Naive thymus-derived CD8-positive, alpha-beta T cell (primary cell): ENCODE data around the gene GSK3B. TPM values are rescaled to one million over a fixed set of nuclear protein-coding genes. Genes with fewer than 3 reads are reported as not detected.

Source experiments
- ATAC-seq, 2 donors: fragments of 150-1000 bp; cut with Tn5 transposase in 1 of 2; sonication (Bioruptor Pico), chemical (Tn5 transposase) in 1 of 2; 1 replicate in 1 of 2; 2 replicates in 1 of 2; pipeline ENCODE4 v1.10.0; 2021; ENCODE audit warnings: mild to moderate bottlenecking in 2 of 2, moderate library complexity in 2 of 2
- POLR2A ChIA-PET: fragments of 350-600 bp; sonication (Branson Sonifier 250); formaldehyde crosslinking; loops from one replicate; lab custom pipeline; 2021; ENCODE audit warnings: antibody characterized with exemption; lab: Charles Lee
- DNase-seq, 10 donors: peaks; one replicate each; pipeline versions ENCODE4 v3.0.0 to v3.0.0-alpha.2; 2020 to 2022
- H3K27ac Mint-ChIP-seq, 10 donors: one replicate each; pipeline ENCODE4 v1.8.0; 2020 to 2022; ENCODE audit warnings: mild to moderate bottlenecking in 10 of 10, mixed read lengths in 10 of 10, moderate library complexity in 4 of 10, inconsistent platforms in 1 of 10
- H3K27me3 Mint-ChIP-seq, 5 donors: one replicate each; pipeline ENCODE4 v1.8.0; 2021 to 2022; ENCODE audit warnings: mixed read lengths in 5 of 5
- H3K36me3 Mint-ChIP-seq, 3 donors: one replicate each; pipeline ENCODE4 v1.8.0; 2020 to 2022; ENCODE audit warnings: mixed read lengths in 3 of 3, mild to moderate bottlenecking in 2 of 3, inconsistent platforms in 1 of 3
- H3K4me1 Mint-ChIP-seq, 4 donors: one replicate each; pipeline ENCODE4 v1.8.0; 2021 to 2022; ENCODE audit warnings: mixed read lengths in 4 of 4
- H3K4me3 Mint-ChIP-seq, 10 donors: one replicate each; pipeline ENCODE4 v1.8.0; 2020 to 2022; ENCODE audit warnings: mild to moderate bottlenecking in 10 of 10, mixed read lengths in 10 of 10, moderate library complexity in 6 of 10, inconsistent platforms in 1 of 10
- H3K9me3 Mint-ChIP-seq, 9 donors: one replicate each; pipeline ENCODE4 v1.8.0; 2020 to 2022; ENCODE audit warnings: mixed read lengths in 9 of 9, mild to moderate bottlenecking in 3 of 9, inconsistent platforms in 1 of 9, moderate library complexity in 1 of 9
- polyA plus RNA-seq, 3 donors: library from polyadenylated mRNA; unstranded; fragments of 300-500 nt; fragmentation: Illumina TruSeq; gene quantifications; one replicate each; pipeline ENCODE4 v1.2.3, GENCODE V29; 2021
- total RNA-seq, 8 experiments: library from RNA in 2 of 8; stranded (reverse) in 2 of 8; gene quantifications; one replicate each; pipeline ENCODE4 v1.2.3 and lab custom pipeline; 2021 to 2026

Gene GSK3B
- total and polyA plus RNA-seq, 5 experiments from 2014 or later, result 12.7 to 38.5 (median 14.1) TPM

- DNase-seq (no peak), ATAC-seq (no peak)
- Mint-ChIP-seq H3K36me3 (no peaks in the 10 kb centered on the region), H3K4me1 (peaks cover 1 to 2% (median 1%) of the 10 kb centered on the region in 4 donors), H3K9me3 (no peaks in the 10 kb centered on the region), H3K4me3 (no peak overlapping the region), H3K27me3 (peaks cover 0 to 8% (median 2%) of the 10 kb centered on the region in 5 donors), H3K27ac (peak overlapping the region in 1 of 10 donors; percentile 15)
- POLR2A ChIA-PET, result no interaction called here
These were observed 278.5 kb downstream of the GSK3B start for GRCh38 chr3:119815716-119816115.

DNA sequence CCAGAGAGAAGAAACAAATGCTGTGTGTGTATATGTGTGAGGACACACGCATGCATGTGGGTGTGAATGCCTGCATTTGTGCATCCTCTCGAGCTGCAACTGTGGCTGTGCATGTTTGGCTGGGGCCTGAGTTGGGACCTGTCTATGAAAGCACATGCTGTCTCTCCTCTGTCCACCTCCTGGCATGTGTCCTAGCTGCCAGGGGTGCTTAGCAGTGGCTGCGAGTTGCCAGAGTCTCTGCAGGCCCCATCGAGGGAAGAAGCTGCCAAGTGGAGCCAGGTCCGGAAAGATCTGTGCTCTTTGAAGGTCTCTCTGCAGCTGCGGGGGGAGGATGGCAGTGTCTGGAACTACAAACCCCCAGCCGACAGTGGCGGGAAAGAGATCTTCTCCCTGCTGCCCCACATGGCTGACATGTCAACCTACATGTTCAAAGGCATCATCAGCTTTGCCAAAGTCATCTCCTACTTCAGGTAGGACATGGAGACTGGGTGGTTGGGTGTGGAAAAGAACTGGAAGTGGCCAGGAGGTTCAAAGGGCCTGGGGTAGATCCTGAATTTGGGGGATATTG, 281.7 kb downstream of the GSK3B start:
- no peak overlapping the region for H3K4me3 Mint-ChIP-seq
- no peaks in the 10 kb centered on the region for H3K9me3 Mint-ChIP-seq
- H3K27me3 Mint-ChIP-seq, result peaks cover 0 to 8% (median under 1%) of the 10 kb centered on the region in 5 donors
- H3K4me1 Mint-ChIP-seq, result peaks cover 7 to 13% (median 11%) of the 10 kb centered on the region in 4 donors
- ATAC-seq, result no peak
- DNase-seq, result no peak
- no peaks in the 10 kb centered on the region for H3K36me3 Mint-ChIP-seq
- peak overlapping the region in 1 of 10 donors; percentile 21 for H3K27ac Mint-ChIP-seq
- POLR2A ChIA-PET, result no interaction called here

- Mint-ChIP-seq H3K9me3 (no peaks in the 10 kb centered on the region), H3K36me3 (no peaks in the 10 kb centered on the region)
- POLR2A ChIA-PET, result interaction anchor here (1.1 to 2.0 kb wide), 3 partner anchors 82 to 285 kb away, joined by 3 to 7 read pairs (median 4); partner anchors contain the start of genes COX17 and GSK3B
These were observed 284.2 kb downstream of the GSK3B start for GRCh38 chr3:119810018-119810435.

DNA sequence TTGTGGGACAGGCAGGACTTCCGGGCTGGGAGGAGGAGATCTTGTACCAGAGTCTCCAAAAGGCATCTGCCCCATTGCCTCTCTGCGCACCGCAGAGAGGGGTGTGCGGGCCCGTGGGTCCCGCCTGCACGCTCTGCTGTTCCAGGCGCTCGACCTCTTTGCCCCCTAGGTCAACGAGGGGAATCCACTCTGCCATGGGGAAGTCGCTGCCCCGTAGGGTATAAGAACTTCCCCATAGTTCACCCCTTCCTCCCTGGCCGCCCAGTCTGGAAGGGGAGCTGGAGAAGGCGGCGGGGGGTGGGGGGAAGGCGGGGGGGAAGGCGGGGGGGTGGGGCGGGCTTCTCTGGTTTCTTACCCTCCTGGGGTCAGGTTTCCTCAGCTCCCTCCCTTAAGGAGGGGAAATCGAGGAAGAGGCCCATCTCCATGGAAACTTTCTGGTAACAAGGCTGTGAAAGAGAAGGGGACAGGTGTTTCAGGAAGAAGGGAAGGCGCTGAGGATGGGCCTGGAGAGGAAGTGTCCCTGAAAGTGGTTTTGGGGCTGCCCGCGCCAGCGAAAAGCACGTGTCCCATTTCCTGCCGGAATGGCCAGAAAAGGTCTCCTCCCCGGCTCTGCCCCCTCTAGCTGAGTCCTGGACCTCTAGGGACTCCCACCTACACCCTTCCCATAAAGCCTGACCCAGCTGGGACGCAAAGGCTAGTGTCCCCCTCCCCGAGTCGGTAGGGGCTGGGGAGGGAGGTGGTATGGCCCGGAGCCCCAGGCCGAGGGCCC, 284.8 kb downstream of the GSK3B start:
- H3K27ac Mint-ChIP-seq, result peak overlapping the region in 6 of 10 donors; percentile 15 to 89 (median 77)
- POLR2A ChIA-PET, result interaction anchor here (1.1 to 2.0 kb wide), 3 partner anchors 82 to 286 kb away, joined by 3 to 7 read pairs (median 4); partner anchors contain the start of genes COX17 and GSK3B
- no peaks in the 10 kb centered on the region for H3K9me3 Mint-ChIP-seq
- no peak for DNase-seq
- H3K4me3 Mint-ChIP-seq, result peak overlapping the region; percentile 69 to 92 (median 90)
- H3K4me1 Mint-ChIP-seq, result peaks cover 9 to 13% (median 11%) of the 10 kb centered on the region in 4 donors
- peaks cover 0 to 3% (median 0%) of the 10 kb centered on the region in 5 donors for H3K27me3 Mint-ChIP-seq
- peak in 1 of 2 donors; percentile 14 for ATAC-seq
- H3K36me3 Mint-ChIP-seq, result no peaks in the 10 kb centered on the region

More at GRCh38 chr3:119810018-119810435, 284.2 kb downstream of the GSK3B start:
- peak overlapping the region; percentile 79 to 92 (median 90) for H3K4me3 Mint-ChIP-seq
- peaks cover 0 to 8% (median 0%) of the 10 kb centered on the region in 5 donors for H3K27me3 Mint-ChIP-seq
- peak; percentile 93 to 94 for ATAC-seq
- DNase-seq, result peak; percentile 18 to 79 (median 39)
- H3K4me1 Mint-ChIP-seq, result peaks cover 10 to 13% (median 11%) of the 10 kb centered on the region in 4 donors
- H3K27ac Mint-ChIP-seq, result peak overlapping the region; percentile 67 to 91 (median 87)

GRCh38 chr3:119808843-119809242, 285.4 kb downstream of the GSK3B start:
- POLR2A ChIA-PET, result interaction anchor here (1.1 to 2.0 kb wide), 2 partner anchors 286 kb away, joined by 3 to 7 read pairs; partner anchors contain the start of gene GSK3B
- ATAC-seq (no peak), DNase-seq (no peak)
- peaks cover 0 to 2% (median 0%) of the 10 kb centered on the region in 5 donors for H3K27me3 Mint-ChIP-seq
- H3K9me3 Mint-ChIP-seq, result no peaks in the 10 kb centered on the region
- H3K4me1 Mint-ChIP-seq, result peaks cover 9 to 13% (median 11%) of the 10 kb centered on the region in 4 donors
- no peaks in the 10 kb centered on the region for H3K36me3 Mint-ChIP-seq
- peak overlapping the region in 7 of 10 donors; percentile 8 to 82 (median 57) for H3K27ac Mint-ChIP-seq
- peak overlapping the region; percentile 39 to 83 (median 58) for H3K4me3 Mint-ChIP-seq

GRCh38 chr3:119808244-119808643, 286.0 kb downstream of the GSK3B start:
- peak overlapping the region in 6 of 10 donors; percentile 26 to 82 (median 62) for H3K27ac Mint-ChIP-seq
- peak overlapping the region in 9 of 10 donors; percentile 39 to 83 (median 60) for H3K4me3 Mint-ChIP-seq
- no peak for DNase-seq
- no peak for ATAC-seq
- H3K4me1 Mint-ChIP-seq, result peaks cover 9 to 13% (median 11%) of the 10 kb centered on the region in 4 donors
- POLR2A ChIA-PET, result interaction anchor here (1.1 kb wide), 1 partner anchor 287 kb away, joined by 3 read pairs; no protein-coding TSS in a partner anchor
- H3K27me3 Mint-ChIP-seq, result peaks cover 0 to 2% (median 0%) of the 10 kb centered on the region in 5 donors
- no peaks in the 10 kb centered on the region for H3K9me3 Mint-ChIP-seq
- H3K36me3 Mint-ChIP-seq, result no peaks in the 10 kb centered on the region

DNA sequence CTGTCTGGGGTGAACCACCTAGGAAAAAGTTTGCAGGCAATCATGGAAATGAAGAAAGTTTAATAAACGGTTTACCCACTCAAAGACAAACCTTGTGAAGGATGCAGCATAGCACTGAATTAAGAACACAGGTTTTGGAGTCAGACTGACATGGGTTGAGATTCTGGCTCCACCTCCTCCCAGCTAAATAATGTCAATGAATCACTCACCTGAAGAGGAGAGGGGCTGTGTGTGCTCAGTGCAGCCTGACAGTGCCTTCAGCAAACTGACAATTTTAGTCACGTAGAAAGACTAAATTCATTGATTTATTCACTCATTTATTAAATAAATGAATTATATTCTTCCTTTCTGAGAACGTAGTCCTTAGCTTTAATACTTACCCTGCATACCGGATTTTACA, 293.4 kb downstream of the GSK3B start:
- no peak overlapping the region for H3K4me3 Mint-ChIP-seq
- no peaks in the 10 kb centered on the region for H3K4me1 Mint-ChIP-seq
- no peak overlapping the region for H3K27ac Mint-ChIP-seq
- no peaks in the 10 kb centered on the region for H3K36me3 Mint-ChIP-seq
- no peak for DNase-seq
- no peak for ATAC-seq
- POLR2A ChIA-PET, result no interaction called here
- peaks cover 4 to 17% (median 7%) of the 10 kb centered on the region in 5 donors for H3K27me3 Mint-ChIP-seq
- no peaks in the 10 kb centered on the region for H3K9me3 Mint-ChIP-seq

GRCh38 chr3:119796785-119797184, 297.5 kb downstream of the GSK3B start:
- POLR2A ChIA-PET, result no interaction called here
- Mint-ChIP-seq H3K27ac (peak overlapping the region in 1 of 10 donors; percentile 64), H3K4me1 (no peaks in the 10 kb centered on the region), H3K36me3 (no peaks in the 10 kb centered on the region), H3K9me3 (no peaks in the 10 kb centered on the region), H3K4me3 (no peak overlapping the region), H3K27me3 (peaks cover 4 to 21% (median 8%) of the 10 kb centered on the region in 5 donors)
- no peak for ATAC-seq
- no peak for DNase-seq

DNA sequence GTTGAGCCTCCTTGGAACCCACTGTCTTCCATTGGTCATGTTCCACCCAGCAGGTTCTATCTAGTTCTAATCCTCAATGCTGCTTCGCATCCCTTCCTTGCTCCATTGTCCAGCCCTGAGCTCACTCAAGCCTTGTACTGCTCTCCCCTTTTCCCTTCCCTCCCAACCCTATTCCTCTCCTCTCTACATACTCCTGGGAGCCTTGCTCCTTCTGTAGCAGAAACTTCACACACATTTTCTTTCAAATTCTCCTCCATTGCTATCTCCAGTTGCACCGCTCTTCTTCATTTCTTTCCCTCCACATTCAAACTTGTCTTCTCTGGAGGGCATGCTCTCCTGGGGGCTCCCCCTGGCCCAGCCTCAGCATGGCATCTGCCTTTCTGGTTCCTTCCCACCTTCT, 297.9 kb downstream of the GSK3B start:
- ATAC-seq (no peak), DNase-seq (no peak)
- no peaks in the 10 kb centered on the region for H3K4me1 Mint-ChIP-seq
- peaks cover 4 to 17% (median 8%) of the 10 kb centered on the region in 5 donors for H3K27me3 Mint-ChIP-seq
- H3K9me3 Mint-ChIP-seq, result no peaks in the 10 kb centered on the region
- no peak overlapping the region for H3K4me3 Mint-ChIP-seq
- peak overlapping the region in 1 of 10 donors; percentile 64 for H3K27ac Mint-ChIP-seq
- POLR2A ChIA-PET, result no interaction called here
- H3K36me3 Mint-ChIP-seq, result no peaks in the 10 kb centered on the region

DNA sequence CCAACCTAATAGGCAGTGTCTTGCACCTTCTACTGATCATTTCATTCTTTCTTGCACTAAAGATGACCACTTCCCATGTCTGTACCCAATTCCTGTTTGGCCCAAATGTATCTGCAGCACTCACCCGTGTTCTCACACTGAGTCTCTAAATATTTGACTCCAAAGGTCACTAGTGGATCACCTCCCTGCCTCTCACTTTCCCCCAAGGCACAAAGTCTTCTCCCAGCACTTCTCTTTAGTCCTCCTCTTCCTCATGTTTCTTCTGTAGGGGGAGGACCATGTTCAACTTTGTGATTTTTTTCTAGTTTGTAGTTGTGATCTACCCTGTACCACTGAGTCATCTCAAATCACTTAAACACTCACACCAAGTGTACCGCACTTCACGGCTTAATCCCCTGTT, 298.4 kb downstream of the GSK3B start:
- ATAC-seq (no peak), DNase-seq (no peak)
- peak overlapping the region in 1 of 10 donors; percentile 14 for H3K27ac Mint-ChIP-seq
- no peak overlapping the region for H3K4me3 Mint-ChIP-seq
- POLR2A ChIA-PET, result no interaction called here
- H3K27me3 Mint-ChIP-seq, result peaks cover 0 to 16% (median 8%) of the 10 kb centered on the region in 5 donors
- no peaks in the 10 kb centered on the region for H3K36me3 Mint-ChIP-seq
- no peaks in the 10 kb centered on the region for H3K4me1 Mint-ChIP-seq
- H3K9me3 Mint-ChIP-seq, result no peaks in the 10 kb centered on the region

DNA sequence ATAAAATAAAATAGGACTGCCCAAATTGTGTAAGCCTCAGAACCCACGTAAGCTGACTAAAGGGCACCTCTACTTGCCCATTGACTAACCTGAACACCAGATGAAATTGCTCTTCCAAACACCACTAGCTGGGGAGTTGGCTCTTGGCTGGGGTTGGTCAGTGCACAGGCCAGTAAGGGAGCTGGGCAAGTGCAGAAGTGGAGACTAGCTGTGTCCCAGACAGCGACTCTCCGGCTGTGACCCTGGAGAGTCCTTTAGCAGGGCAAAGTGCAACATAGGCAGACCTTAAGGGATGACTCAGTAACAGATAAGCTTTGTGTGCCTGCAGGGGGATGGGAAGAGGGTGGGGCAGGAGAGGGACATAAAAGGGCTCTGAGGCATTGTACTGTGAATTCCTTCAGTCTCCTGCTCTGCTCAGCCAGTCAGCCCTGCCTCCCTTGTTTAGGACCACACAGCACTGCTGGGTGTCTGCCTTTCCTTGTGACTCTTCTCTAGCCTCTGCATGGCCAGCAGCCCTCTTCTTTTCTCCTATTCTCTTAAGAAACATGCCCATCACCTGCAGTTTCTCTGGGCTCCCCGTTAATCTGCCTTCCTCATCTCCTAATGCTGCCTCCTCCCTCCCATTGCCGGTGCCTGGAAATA, 299.2 kb downstream of the GSK3B start:
- H3K36me3 Mint-ChIP-seq, result no peaks in the 10 kb centered on the region
- no peaks in the 10 kb centered on the region for H3K4me1 Mint-ChIP-seq
- no peaks in the 10 kb centered on the region for H3K9me3 Mint-ChIP-seq
- H3K27me3 Mint-ChIP-seq, result peaks cover 0 to 16% (median 7%) of the 10 kb centered on the region in 5 donors
- no peak for ATAC-seq
- no peak for DNase-seq
- H3K27ac Mint-ChIP-seq, result peak overlapping the region in 2 of 10 donors; percentile 6 to 14
- POLR2A ChIA-PET, result no interaction called here
- no peak overlapping the region for H3K4me3 Mint-ChIP-seq

- Mint-ChIP-seq H3K4me1 (no peaks in the 10 kb centered on the region), H3K9me3 (no peaks in the 10 kb centered on the region), H3K36me3 (no peaks in the 10 kb centered on the region), H3K27me3 (peaks cover 0 to 16% (median 6%) of the 10 kb centered on the region in 5 donors), H3K27ac (no peak overlapping the region), H3K4me3 (no peak overlapping the region)
- POLR2A ChIA-PET, result no interaction called here
- DNase-seq (no peak), ATAC-seq (no peak)
These were observed 299.8 kb downstream of the GSK3B start for GRCh38 chr3:119794401-119794800.
